GM23248 (cell line): ENCODE measurements around the gene HSPA12A.

Experiments
- EZH2 ChIP-seq: fragments of 200-600 bp; sonication (generic); IDR thresholded peaks from 2 replicates; pipeline ENCODE4 v1.6.1; 2018; ENCODE audit warnings: antibody characterized with exemption, mild to moderate bottlenecking; ENCODE audit not compliant: insufficient read depth, poor library complexity, severe bottlenecking
- EZH2phosphoT487 ChIP-seq: fragments of 200-600 bp; sonication (generic); IDR thresholded peaks from 2 replicates; pipeline ENCODE4 v1.6.1; 2018; ENCODE audit warnings: antibody characterized with exemption, moderate library complexity, mild to moderate bottlenecking, low read depth; ENCODE audit not compliant: insufficient read depth

DNA sequence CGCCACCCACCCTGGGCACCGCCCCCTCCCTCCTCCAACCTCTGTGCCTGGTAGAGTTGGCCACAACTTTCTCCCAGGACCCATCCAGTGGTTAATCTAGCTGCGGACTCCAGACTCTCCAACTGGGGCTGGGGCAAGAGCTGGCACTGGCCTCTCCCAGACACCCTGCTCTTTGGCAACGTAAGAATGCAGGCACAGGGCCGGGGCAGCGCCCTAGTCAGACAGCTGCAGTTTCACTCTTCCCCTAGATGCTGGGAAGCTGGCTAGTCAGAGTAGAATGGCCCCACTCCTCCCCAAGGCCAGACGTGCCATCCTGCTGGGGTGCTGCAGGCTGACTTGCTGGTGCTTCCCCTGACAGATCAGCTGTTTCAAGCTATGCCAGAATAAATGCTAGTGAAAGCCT lies 22.1 kb downstream of the HSPA12A start:
- no peak for TF ChIP-seq EZH2
- TF ChIP-seq EZH2phosphoT487, result no peak
